BJ (cell line): ENCODE data around the gene CHD9. TPM values are rescaled to one million over a fixed set of nuclear protein-coding genes. Genes with fewer than 3 reads are reported as not detected.
"Not testable (repeated sequence)": the region's sequence is repeated elsewhere in the genome, so short reads cannot be mapped to it uniquely, and the experiment has no call there.

Source experiments
- CTCF ChIA-PET: fragments of 350-600 bp; formaldehyde crosslinking; extraction: SDS; loops from one replicate; lab custom pipeline; 2021; ENCODE audit warnings: antibody characterized with exemption, inconsistent platforms; lab: Yijun Ruan, JAX
- POLR2A ChIA-PET: fragments of 300-600 bp; sonication (Branson Sonifier 250); formaldehyde crosslinking; extraction: SDS; loops from one replicate; lab custom pipeline; 2021; ENCODE audit warnings: antibody characterized with exemption; lab: Charles Lee
- DNase-seq: peaks from one replicate; pipeline ENCODE4 v3.0.0-alpha.2; 2011; ENCODE audit warnings: low read depth
- H3K27me3 ChIP-seq: 2 replicates; pipeline ENCODE4 v1.6.0; 2011; ENCODE audit warnings: low read length; ENCODE audit not compliant: control insufficient read depth, insufficient read depth
- H3K36me3 ChIP-seq: 2 replicates; pipeline ENCODE4 v1.5.1; 2011; ENCODE audit warnings: low read length; ENCODE audit not compliant: control insufficient read depth, insufficient read depth
- H3K4me3 ChIP-seq: 2 replicates; pipeline ENCODE4 v1.5.1; 2011; ENCODE audit warnings: low read depth, mild to moderate bottlenecking, control low read depth, low read length
- CTCF ChIP-seq: IDR thresholded peaks from 2 replicates; pipeline ENCODE4 v1.5.1; 2011; ENCODE audit warnings: low read depth, mild to moderate bottlenecking, control low read depth, inconsistent platforms, low read length, moderate library complexity; ENCODE audit not compliant: insufficient read depth
- polyA plus RNA-seq: library from polyadenylated mRNA; depleted of rRNA; stranded (reverse); fragments of >200 nt; gene quantifications from 2 replicates; pipeline ENCODE4 v1.2.3, GENCODE V29; 2011

CHD9 gene
- polyA plus RNA-seq, 1 experiment: 13.1 TPM

GRCh38 chr16:53043428-53043831, 11.4 kb upstream of the CHD9 start:
- H3K27me3 ChIP-seq: no peaks in the 10 kb centered on the region
- H3K4me3 ChIP-seq: no peak overlapping the region
- ChIA-PET CTCF (interaction anchor here (1.8 to 2.7 kb wide), 3 partner anchors 11 to 165 kb away, joined by 3 to 9 read pairs (median 8); partner anchors contain the start of gene CHD9), POLR2A (no interaction called here)
- DNase-seq: no peak
- TF ChIP-seq CTCF: no peak
- H3K36me3 ChIP-seq: no peaks in the 10 kb centered on the region

- Histone ChIP-seq H3K36me3 (no peaks in the 10 kb centered on the region), H3K27me3 (no peaks in the 10 kb centered on the region), H3K4me3 (no peak overlapping the region)
- TF ChIP-seq CTCF: no peak
- DNase-seq: no peak
- ChIA-PET POLR2A (no interaction called here), CTCF (interaction anchor here (1.8 to 2.7 kb wide), 3 partner anchors 11 to 164 kb away, joined by 3 to 9 read pairs (median 8); partner anchors contain the start of gene CHD9)
These were observed 10.7 kb upstream of the CHD9 start for GRCh38 chr16:53043986-53044601.

- DNase-seq: no peak
- Histone ChIP-seq H3K27me3 (no peaks in the 10 kb centered on the region), H3K36me3 (no peaks in the 10 kb centered on the region), H3K4me3 (no peak overlapping the region)
- CTCF ChIA-PET: interaction anchor here (1.0 to 2.7 kb wide), 3 partner anchors 9 to 23 kb away, joined by 3 to 9 read pairs (median 8); partner anchors contain the start of gene CHD9
- no peak for TF ChIP-seq CTCF
- POLR2A ChIA-PET: no interaction called here
These were observed 9.2 kb upstream of the CHD9 start for GRCh38 chr16:53045341-53046220.

GRCh38 chr16:53047515-53047914, 7.3 kb upstream of the CHD9 start:
- POLR2A ChIA-PET, H3K27me3 ChIP-seq, DNase-seq, H3K4me3 ChIP-seq, H3K36me3 ChIP-seq, CTCF ChIA-PET: not testable (repeated sequence)

GRCh38 chr16:53048139-53048915, 6.5 kb upstream of the CHD9 start:
- Histone ChIP-seq H3K27me3 (no peaks in the 10 kb centered on the region), H3K4me3 (no peak overlapping the region), H3K36me3 (no peaks in the 10 kb centered on the region)
- DNase-seq: no peak
- ChIA-PET CTCF (no interaction called here), POLR2A (no interaction called here)
- TF ChIP-seq CTCF: no peak

GRCh38 chr16:53051255-53051654, 3.5 kb upstream of the CHD9 start:
- DNase-seq, H3K4me3 ChIP-seq, POLR2A ChIA-PET, H3K36me3 ChIP-seq, H3K27me3 ChIP-seq: not testable (repeated sequence)
- CTCF ChIA-PET: interaction anchor here (0.7 to 1.2 kb wide), 3 partner anchors 10 to 157 kb away, joined by 3 to 5 read pairs (median 3); no protein-coding TSS in a partner anchor
